GM10847 (cell line): ENCODE data around the gene S1PR2.
A peak's percentile ranks its signal among the peaks of the same experiment; 100 is the strongest.

Experiments
- POLR2A ChIP-seq: IDR thresholded peaks from 2 replicates; pipeline ENCODE4 v1.6.1; 2011; ENCODE audit not compliant: insufficient read length; ENCODE audit errors: extremely low read depth

S1PR2 gene

DNA sequence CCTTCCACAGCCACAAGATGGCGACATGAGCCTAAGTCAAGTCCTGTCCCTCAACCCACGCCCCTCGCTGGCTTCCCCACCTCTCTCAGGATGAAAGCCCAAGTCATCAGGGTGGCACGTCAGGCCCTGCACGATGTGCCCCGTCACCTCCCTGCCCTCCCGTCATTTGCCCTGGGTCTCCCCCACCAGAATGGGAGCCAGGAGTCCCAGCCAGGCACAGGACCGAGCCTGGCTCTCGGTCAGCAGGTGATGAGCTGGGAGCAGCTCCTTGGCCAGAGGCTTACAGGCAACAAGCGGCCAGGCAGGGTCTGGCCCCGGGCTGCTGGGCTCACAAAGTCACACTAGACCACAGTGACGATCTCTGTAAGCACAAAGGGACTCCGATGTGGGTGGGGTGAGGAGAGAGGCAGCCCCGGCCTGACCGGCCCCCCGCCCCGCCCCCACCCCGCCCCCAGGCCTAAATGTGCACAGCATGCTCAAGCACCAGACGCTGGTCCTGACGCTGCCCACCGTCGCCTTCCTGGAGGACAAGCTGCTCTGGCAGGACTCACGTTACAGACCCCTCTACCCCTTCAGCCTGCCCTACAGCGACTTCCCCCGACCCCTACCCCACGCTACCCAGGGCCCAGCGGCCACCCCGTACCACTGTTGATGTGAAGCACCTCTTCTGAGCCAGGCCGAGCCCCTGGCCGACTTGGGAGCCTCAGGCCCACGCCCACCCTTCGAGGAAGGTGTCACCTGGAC is 28.2 kb upstream of the S1PR2 start:
- no peak for TF ChIP-seq POLR2A

DNA sequence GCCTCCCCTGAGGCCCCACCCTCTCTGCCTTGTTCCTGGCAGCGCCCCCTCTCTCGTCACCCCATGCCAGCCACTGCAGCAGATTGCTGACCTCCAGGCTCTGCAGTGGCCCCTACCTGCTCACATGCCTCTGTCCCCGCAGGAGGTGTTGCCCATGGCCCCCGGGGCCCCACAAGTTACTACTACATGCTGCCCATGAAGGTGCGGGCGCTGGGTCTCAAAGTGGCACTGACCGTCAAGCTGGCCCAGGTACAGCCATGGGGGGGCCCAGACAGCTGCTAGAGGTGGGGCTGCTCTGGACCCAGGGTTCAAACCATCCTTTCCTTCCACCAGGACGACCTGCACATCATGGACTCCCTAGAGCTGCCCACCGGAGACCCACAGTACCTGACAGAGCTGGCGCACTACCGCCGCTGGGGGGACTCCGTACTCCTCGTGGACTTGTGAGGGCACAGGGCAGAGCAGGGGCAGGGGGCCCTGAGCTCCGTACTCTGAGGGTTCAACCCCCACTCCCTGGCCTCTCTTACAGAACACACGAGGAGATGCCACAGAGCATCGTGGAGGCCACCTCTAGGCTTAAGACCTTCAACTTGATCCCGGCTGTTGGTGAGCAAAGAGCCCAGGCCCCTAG is 27.1 kb upstream of the S1PR2 start:
- no peak for TF ChIP-seq POLR2A

DNA sequence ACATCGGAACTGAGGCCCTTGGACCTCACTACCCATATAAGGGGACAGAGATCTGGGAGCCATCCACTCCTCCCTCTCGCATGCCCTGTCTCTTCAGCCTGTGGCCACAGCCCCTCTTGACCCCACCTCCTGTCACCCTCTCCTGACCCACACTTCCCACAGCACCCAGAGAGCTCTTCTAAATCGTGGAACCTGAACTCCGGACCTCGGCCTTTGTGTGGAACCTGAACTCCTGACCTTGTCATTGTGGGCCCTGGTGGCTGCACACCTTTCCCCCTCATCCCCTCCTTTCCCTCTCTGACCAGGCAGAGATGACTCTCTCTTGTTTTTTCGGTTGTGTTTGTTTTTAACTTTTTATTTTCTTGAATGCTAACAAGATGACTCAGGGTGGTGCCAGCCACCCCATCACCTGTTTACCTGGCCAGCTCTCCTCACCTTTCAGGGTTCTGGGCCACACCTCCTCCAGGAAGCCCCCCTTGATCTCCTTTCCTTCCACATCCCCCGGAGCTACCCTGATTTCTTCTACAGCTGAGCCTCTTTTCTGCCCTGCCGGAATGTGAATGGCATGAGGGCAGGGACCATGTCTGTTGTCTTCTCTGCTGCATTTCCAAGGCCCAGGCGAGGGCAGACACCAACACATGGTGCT is 26.0 kb upstream of the S1PR2 start:
- TF ChIP-seq POLR2A, result no peak

DNA sequence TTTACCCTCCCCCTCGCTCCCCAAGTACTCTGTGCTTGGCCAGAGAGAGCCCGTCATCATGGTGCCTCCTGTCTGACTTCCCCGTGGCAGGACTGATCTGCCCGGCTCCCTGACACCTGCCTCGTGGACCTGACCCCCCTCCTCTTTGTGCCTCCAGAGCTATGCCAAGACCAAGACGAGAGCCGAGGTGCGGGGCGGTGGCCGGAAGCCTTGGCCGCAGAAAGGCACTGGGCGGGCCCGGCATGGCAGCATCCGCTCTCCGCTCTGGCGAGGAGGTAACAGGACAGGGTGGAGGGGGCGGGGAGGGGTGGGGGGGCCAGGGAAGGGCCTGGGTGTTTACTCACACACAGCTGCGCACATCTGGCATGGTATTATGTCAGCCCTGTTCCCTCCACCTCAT is 25.4 kb upstream of the S1PR2 start:
- no peak for TF ChIP-seq POLR2A

DNA sequence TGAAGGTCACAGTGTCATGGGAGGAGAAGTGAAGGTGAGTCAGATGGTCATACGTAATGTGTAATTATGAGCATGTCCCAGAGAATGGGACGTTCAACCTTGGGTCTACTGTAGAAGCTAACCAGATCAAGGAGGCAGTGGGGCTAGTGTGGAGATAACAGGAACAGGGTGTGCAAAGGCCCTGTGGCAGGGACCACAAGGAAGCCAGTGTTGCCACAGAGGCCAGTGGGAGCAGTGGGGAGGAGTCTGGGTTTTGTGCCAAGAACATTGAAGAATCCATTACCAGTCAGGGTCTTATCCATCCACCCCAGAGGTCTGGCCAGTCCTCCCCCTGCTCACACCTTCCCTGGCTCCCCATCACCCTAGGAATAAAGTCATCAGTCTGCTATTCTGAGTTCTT is 24.2 kb upstream of the S1PR2 start:
- TF ChIP-seq POLR2A, result no peak

DNA sequence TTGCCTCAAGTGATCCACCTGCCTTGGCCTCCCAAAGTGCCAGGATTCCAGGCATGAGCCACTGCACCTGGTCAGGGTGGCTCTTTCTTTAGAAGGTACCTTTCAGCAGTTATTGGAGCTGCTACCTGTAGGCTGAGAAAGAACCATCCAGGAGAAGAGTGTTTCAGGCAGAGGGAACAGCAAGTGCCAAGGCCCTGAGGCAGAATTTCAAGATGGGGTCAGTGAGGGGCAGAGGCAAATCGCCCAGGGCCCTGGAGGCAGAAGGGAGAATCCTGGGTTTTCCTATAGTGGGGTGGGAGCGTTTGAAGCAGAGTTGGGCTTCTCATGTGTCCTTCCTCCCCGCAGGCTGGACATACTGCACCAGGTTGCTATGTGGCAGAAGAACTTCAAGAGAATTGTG is 23.1 kb upstream of the S1PR2 start:
- no peak for TF ChIP-seq POLR2A

DNA sequence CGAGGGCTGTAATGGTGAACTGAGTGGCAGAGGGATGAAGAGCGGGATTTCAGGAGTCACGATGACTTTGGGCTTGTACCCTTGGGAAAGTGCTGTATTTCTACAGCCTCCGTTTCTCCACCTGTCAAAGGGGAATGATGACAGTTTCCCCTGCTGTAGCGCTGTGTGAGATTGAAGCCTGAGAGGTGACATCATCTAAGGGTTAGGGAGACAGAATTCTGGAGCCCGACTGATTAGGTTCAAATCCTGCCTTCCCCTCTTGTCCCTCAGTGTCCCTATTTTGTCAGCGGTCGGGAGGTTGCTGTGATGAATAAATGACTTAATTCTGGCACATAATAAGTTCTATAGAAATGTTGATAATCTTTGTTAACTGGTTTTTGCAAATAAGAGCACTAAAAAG is 21.6 kb upstream of the S1PR2 start:
- TF ChIP-seq POLR2A, result no peak

DNA sequence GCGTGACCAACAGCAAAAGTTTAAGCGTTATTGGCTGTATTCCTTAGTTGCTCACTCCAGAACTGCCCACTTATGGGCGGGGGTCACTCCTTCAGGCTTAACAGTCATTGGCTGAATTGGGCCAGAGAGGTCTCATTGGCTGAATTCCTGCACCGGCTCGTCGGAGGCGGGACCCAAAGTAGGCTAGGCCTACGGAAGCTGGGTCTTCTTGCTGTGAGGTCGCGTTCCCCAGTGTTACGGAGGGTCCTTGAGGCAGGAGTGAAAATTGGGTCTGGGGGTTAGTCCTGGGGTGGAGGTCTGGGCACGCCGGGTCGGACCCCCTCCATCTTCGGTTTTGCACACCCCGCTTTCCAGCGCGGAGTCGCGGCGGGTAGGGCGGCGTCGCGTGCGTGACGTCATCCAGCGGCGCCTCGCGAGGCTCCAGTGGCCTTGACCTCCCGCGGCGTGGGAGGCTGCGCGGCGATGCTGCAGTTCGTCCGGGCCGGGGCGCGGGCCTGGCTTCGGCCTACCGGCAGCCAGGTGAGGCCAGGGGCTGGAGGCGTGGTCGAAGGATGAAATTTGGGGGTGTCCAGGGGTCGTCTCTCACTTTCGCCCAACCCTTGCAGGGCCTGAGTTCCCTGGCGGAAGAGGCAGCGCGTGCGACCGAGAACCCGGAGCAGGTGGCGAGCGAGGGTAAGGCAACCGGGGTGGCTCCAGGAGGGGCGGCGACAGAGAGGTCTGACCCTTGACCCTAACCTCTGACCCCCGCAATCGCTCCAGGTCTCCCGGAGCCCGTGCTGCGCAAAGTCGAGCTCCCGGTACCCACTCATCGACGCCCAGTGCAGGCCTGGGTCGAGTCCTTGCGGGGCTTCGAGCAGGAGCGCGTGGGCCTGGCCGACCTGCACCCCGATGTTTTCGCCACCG is 20.9 kb upstream of the S1PR2 start, which contains the start of gene MRPL4:
Gene MRPL4 (plus strand): TSS at position 423 of the 903 bp plus-strand sequence. CDS start 40 bp downstream, at position 463.
- peak; percentile 75 for TF ChIP-seq POLR2A

DNA sequence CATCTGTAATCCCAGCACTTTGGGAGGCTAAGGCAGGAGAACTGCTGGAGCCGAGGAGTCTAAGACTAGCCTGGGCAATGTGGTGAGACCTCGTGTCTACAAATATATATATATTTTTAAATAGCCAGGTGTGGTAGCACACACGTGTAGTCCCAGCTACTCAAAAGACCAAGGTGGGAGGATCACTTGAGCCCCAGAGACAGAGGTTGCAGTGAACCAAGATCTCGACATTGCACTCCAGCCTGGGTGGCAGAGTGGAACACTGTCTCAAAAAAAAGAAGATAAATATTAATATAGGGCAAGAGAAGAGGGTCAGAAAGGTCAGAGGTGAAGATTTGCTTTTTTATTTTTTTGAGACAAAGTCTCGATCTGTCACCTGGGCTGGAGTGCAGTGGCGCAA is 15.4 kb upstream of the S1PR2 start:
- TF ChIP-seq POLR2A, result no peak

DNA sequence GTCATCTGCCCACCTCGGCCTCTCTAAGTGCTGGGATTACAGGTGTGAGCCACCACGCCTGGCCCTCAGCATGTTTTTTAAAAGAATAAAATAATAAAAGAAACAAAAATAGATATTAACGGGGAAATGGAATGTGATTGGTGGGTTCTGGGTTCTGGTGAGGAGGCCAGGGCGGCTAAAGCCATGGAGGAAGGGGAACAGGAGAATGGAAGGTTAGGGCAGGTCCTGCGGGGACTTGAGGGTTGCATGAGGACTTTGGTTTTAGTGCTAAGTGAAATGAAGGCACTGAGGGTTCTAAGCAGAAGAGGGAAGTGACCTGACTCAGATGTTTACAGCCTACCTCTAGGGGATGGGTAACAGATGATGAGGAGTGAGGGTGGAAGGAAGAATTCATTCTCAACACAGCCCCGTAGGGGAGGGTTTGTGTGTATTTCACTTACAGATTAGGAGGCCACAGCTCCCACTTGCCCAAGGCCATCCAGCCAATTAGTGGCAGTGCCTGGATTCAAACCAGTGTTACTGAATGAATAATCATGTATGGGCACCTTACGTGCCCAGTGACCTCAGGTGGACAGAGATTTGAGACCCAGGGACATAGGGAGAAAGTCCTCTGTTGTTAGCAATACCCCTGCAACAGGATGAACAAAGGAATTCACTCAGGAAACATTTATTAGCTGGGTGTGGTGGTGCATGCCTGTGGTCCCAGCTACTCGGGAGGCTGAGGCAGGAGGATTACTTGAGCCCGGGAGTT is 14.2 kb upstream of the S1PR2 start:
- no peak for TF ChIP-seq POLR2A

DNA sequence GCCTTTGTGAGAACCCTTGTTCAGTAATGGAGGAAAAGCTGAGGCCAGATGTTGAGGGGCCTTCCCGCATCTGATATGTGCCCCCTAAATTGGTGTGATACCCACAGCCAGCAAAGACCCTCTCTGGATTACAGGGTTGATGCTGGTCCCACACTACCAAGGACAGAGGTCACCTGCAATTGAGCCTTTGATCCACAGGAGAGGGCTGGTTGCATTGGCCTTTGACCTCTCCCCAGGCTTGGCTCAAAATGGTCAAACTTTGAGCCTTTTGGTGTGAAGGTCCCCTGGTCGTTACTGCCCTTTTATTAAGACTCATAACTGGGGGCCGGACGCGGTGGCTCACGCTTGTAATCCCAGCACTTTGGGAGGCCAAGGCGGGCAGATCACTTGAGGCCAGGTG is 12.5 kb upstream of the S1PR2 start:
- no peak for TF ChIP-seq POLR2A

DNA sequence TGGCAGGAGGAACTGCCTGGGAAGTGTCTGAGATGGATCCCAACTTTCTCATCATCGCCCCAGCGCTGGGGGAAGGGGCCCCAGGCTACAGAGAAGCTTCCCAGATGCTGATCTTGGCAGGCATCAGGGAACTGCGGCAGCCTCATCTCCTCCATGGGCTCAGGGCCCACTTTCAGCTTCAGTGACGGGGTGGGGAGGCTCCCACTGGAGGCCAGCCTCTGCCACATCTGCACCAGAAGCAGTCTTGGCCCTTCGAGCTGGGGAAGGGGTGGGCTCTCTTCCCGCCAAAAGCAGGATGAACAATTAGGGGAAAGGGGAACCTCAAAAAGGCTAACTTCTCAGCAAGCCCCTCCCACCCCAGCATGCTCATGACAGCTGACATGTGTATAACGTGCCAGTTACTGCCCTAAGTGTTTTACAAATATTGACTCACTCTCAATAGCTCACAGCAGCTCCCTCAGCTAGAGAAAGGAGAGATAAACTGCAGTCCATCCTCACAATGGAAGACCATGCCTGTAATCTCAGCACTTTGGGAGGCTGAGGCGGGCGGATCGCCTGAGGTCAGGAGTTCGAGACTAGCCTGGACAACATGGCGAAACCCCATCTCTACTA is 7.1 kb upstream of the S1PR2 start:
- no peak for TF ChIP-seq POLR2A

DNA sequence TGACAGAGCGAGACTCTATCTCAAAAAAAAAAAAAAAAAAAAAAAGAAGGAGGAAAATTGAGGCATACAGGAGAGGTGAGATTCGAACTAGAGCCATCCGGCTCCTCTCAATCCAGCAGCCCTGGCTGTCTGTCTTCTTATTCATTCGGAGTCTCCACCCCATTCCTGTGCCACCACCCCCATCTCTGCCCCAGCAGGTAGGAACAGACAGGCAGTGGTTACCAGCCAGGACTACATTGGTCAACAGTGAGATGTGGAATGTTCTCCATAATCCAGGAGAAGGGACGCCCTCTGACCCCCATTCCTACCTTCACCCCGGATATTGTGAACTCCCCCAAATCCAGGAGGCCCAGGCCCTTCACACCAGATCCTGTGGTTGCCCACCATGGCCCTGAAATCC is 6.6 kb upstream of the S1PR2 start:
- TF ChIP-seq POLR2A, result no peak

DNA sequence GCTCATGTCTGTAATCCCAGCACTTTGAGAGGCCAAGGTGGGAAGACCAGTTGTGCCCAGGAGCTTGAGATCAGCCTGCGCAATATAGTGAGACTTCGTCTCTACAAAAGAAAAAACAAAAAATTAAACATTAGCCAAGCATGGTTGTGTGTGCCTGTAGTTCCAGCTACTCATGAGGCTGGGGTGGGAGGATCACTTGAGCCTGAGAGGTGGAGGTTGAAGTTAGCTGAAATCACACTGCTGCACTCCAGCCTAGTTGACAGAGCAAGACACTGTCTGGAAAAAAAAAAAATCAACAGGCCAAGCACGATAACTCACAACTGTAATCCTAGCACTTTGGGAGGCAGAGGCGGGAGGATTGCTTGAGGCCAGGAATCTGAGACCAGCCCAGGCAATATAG is 3.9 kb upstream of the S1PR2 start:
- TF ChIP-seq POLR2A, result no peak

DNA sequence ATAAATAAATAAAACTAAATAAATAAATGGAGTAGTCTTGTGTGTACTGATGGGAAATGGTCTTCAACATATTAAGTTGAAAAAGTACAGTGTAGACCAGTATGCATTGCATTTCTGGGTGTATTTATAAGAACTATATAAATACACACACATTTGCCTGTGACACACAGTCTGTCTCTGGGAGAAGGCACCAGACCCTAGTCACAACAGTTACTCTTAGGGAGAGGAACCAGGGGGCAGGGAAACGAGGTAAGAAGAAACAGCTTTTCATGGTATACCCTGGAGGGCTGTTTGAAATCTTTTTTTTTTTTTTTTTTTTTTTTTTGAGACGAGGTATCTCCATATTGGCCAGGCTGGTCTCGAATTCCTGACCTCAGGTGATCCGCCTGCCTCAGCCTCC is 2.8 kb upstream of the S1PR2 start:
- no peak for TF ChIP-seq POLR2A
